Ishikawa (cell line): ENCODE data around the gene TSPAN15.

ENCODE experiments used
- CEBPB ChIP-seq: IDR thresholded peaks from 2 replicates; pipeline ENCODE4 v1.6.1; 2012
- CREB1 ChIP-seq: IDR thresholded peaks from 2 replicates; pipeline ENCODE4 v1.6.1; 2012; ENCODE audit warnings: low read depth
- EGR1 ChIP-seq: IDR thresholded peaks from 2 replicates; pipeline ENCODE4 v1.6.1; 2012
- EP300 ChIP-seq: IDR thresholded peaks from 2 replicates; pipeline ENCODE4 v1.6.1; 2012; ENCODE audit warnings: borderline replicate concordance
- FOXM1 ChIP-seq: IDR thresholded peaks from 2 replicates; pipeline ENCODE4 v1.6.1; 2012; ENCODE audit warnings: low read depth, borderline replicate concordance
- MAX ChIP-seq: IDR thresholded peaks from 2 replicates; pipeline ENCODE4 v1.6.1; 2012
- NFIC ChIP-seq: IDR thresholded peaks from 2 replicates; pipeline ENCODE4 v1.6.1; 2012
- RAD21 ChIP-seq: IDR thresholded peaks from 2 replicates; pipeline ENCODE4 v1.6.1; 2012; ENCODE audit warnings: low read depth
- TAF1 ChIP-seq: IDR thresholded peaks from 2 replicates; pipeline ENCODE4 v1.6.1; 2012; ENCODE audit warnings: low read depth, mild to moderate bottlenecking
- TCF12 ChIP-seq: IDR thresholded peaks from 2 replicates; pipeline ENCODE4 v1.6.1; 2012; ENCODE audit warnings: low read depth
- TEAD4 ChIP-seq: IDR thresholded peaks from 2 replicates; pipeline ENCODE4 v1.6.1; 2012
- YY1 ChIP-seq: IDR thresholded peaks from 2 replicates; pipeline ENCODE4 v1.6.1; 2012; ENCODE audit warnings: low read depth
- ZBTB7A ChIP-seq: IDR thresholded peaks from 2 replicates; pipeline ENCODE4 v1.6.1; 2012; ENCODE audit warnings: low read depth
- TF ChIP-seq, protein P1 (sequence below): IDR thresholded peaks from 2 replicates; pipeline ENCODE4 v1.6.1; 2012
- TF ChIP-seq, protein P2 (sequence below): IDR thresholded peaks from 2 replicates; pipeline ENCODE4 v1.6.1; 2012; ENCODE audit warnings: low read depth, mild to moderate bottlenecking

Gene TSPAN15

GRCh38 chr10:69486922-69487730, 35.9 kb downstream of the TSPAN15 start:
- TF ChIP-seq TEAD4: no peak
- TF ChIP-seq, protein P1, sequence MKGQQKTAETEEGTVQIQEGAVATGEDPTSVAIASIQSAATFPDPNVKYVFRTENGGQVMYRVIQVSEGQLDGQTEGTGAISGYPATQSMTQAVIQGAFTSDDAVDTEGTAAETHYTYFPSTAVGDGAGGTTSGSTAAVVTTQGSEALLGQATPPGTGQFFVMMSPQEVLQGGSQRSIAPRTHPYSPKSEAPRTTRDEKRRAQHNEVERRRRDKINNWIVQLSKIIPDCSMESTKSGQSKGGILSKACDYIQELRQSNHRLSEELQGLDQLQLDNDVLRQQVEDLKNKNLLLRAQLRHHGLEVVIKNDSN: no peak
- no peak for TF ChIP-seq TAF1
- no peak for TF ChIP-seq TCF12
- no peak for TF ChIP-seq MAX
- no peak for TF ChIP-seq CEBPB
- TF ChIP-seq NFIC: no peak
- TF ChIP-seq EGR1: no peak
- TF ChIP-seq, protein P2, sequence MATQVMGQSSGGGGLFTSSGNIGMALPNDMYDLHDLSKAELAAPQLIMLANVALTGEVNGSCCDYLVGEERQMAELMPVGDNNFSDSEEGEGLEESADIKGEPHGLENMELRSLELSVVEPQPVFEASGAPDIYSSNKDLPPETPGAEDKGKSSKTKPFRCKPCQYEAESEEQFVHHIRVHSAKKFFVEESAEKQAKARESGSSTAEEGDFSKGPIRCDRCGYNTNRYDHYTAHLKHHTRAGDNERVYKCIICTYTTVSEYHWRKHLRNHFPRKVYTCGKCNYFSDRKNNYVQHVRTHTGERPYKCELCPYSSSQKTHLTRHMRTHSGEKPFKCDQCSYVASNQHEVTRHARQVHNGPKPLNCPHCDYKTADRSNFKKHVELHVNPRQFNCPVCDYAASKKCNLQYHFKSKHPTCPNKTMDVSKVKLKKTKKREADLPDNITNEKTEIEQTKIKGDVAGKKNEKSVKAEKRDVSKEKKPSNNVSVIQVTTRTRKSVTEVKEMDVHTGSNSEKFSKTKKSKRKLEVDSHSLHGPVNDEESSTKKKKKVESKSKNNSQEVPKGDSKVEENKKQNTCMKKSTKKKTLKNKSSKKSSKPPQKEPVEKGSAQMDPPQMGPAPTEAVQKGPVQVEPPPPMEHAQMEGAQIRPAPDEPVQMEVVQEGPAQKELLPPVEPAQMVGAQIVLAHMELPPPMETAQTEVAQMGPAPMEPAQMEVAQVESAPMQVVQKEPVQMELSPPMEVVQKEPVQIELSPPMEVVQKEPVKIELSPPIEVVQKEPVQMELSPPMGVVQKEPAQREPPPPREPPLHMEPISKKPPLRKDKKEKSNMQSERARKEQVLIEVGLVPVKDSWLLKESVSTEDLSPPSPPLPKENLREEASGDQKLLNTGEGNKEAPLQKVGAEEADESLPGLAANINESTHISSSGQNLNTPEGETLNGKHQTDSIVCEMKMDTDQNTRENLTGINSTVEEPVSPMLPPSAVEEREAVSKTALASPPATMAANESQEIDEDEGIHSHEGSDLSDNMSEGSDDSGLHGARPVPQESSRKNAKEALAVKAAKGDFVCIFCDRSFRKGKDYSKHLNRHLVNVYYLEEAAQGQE: no peak
- no peak for TF ChIP-seq CREB1
- TF ChIP-seq FOXM1: no peak
- TF ChIP-seq RAD21: no peak
- TF ChIP-seq YY1: no peak
- no peak for TF ChIP-seq EP300
- TF ChIP-seq ZBTB7A: no peak

GRCh38 chr10:69489506-69490090, 38.3 kb downstream of the TSPAN15 start:
- no peak for TF ChIP-seq ZBTB7A
- no peak for TF ChIP-seq TEAD4

GRCh38 chr10:69490876-69491275, 39.6 kb downstream of the TSPAN15 start:
- TF ChIP-seq, protein P1: no peak
- TF ChIP-seq NFIC (no peak), MAX (no peak)

DNA sequence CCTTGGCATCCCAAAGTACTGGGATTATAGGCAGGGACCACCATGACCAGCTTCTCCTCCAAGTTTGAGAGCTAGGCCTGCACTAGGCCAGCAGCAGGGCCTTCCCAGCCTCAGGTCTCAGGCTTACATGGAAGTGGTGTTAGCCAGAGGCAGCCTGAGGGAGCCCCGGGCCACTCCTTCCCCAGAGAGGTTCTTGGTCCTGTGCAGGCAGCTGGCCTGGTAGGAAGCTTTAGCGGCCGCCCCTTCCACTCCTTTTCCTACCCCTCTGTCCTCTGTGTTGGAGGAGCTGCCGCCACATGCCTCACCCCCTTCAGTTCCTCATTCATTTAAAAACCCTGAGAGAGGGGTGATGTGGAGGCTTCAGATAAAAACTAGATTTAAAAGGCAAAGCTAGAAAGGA, 40.3 kb downstream of the TSPAN15 start:
- TF ChIP-seq EGR1: no peak
- TF ChIP-seq ZBTB7A: no peak
- TF ChIP-seq EP300: no peak
- TF ChIP-seq MAX: no peak

- TF ChIP-seq TCF12 (no peak), CREB1 (no peak), EGR1 (no peak), EP300 (no peak), FOXM1 (no peak), CEBPB (no peak), TEAD4 (no peak), YY1 (no peak), MAX (no peak), ZBTB7A (no peak), TAF1 (no peak), NFIC (no peak), RAD21 (no peak)
- TF ChIP-seq, protein P2: no peak
- TF ChIP-seq, protein P1: no peak
Measured at GRCh38 chr10:69492091-69492745, 41.0 kb downstream of the TSPAN15 start.
